GM19099 (cell line): ENCODE measurements around the gene DOCK4.

Experiments used
- POLR2A ChIP-seq: IDR thresholded peaks from 3 replicates; pipeline ENCODE4 v1.6.1; 2011; ENCODE audit warnings: low read depth; ENCODE audit not compliant: insufficient read length; ENCODE audit errors: extremely low read depth

Gene DOCK4

GRCh38 chr7:112060625-112061024, 145.6 kb downstream of the DOCK4 start:
- TF ChIP-seq POLR2A, result no peak

- TF ChIP-seq POLR2A, result no peak
Observed at GRCh38 chr7:112059675-112060074, 146.5 kb downstream of the DOCK4 start.

GRCh38 chr7:112058686-112059085, 147.5 kb downstream of the DOCK4 start:
- no peak for TF ChIP-seq POLR2A

GRCh38 chr7:112056409-112056808, 149.8 kb downstream of the DOCK4 start:
- no peak for TF ChIP-seq POLR2A

- no peak for TF ChIP-seq POLR2A
Observed at GRCh38 chr7:112053737-112054069, 152.5 kb downstream of the DOCK4 start.

- no peak for TF ChIP-seq POLR2A
Observed at GRCh38 chr7:112052993-112053736, 153.0 kb downstream of the DOCK4 start.

- TF ChIP-seq POLR2A, result no peak
Observed at GRCh38 chr7:112052498-112052897, 153.7 kb downstream of the DOCK4 start.

GRCh38 chr7:112050250-112050881, 155.8 kb downstream of the DOCK4 start:
- TF ChIP-seq POLR2A, result no peak

- no peak for TF ChIP-seq POLR2A
Observed at GRCh38 chr7:112049555-112050249, 156.5 kb downstream of the DOCK4 start.

- no peak for TF ChIP-seq POLR2A
Observed at GRCh38 chr7:112047421-112047820, 158.8 kb downstream of the DOCK4 start.

- TF ChIP-seq POLR2A, result no peak
Observed at GRCh38 chr7:112045222-112045621, 161.0 kb downstream of the DOCK4 start.

- TF ChIP-seq POLR2A, result no peak
Observed at GRCh38 chr7:112042631-112043030, 163.6 kb downstream of the DOCK4 start.

GRCh38 chr7:112038353-112038752, 167.8 kb downstream of the DOCK4 start:
- no peak for TF ChIP-seq POLR2A

GRCh38 chr7:112036071-112036470, 170.1 kb downstream of the DOCK4 start:
- TF ChIP-seq POLR2A, result no peak

GRCh38 chr7:112031689-112032088, 174.5 kb downstream of the DOCK4 start:
- no peak for TF ChIP-seq POLR2A

- no peak for TF ChIP-seq POLR2A
Observed at GRCh38 chr7:112025556-112025955, 180.6 kb downstream of the DOCK4 start.

GRCh38 chr7:112023786-112024185, 182.4 kb downstream of the DOCK4 start:
- TF ChIP-seq POLR2A, result no peak

- no peak for TF ChIP-seq POLR2A
Observed at GRCh38 chr7:112023282-112023681, 182.9 kb downstream of the DOCK4 start.
